Cardiac atrium fibroblast (primary cell): ENCODE data around the gene ANO3. TPM values are rescaled to one million over a fixed set of nuclear protein-coding genes. Genes with fewer than 3 reads are reported as not detected.

ENCODE experiments used
- total RNA-seq: library from RNA; depleted of rRNA; stranded (reverse); fragments of >200 nt; gene quantifications from 2 replicates; pipeline ENCODE4 v1.2.3, GENCODE V29; 2015

Gene ANO3
- 0.32 and 0.36 TPM in 2 replicates for total RNA-seq

GRCh38 chr11:26331911-26332571 is at the start of gene ANO3:
TSS of gene ANO3 (plus strand) at chr11:26332130. CDS start at chr11:26332276, 146 bp downstream.

GRCh38 chr11:26571861-26572654 is 240.1 kb downstream of the ANO3 start, which contains the start of gene MUC15:
TSS of gene MUC15 (minus strand) at chr11:26572263. CDS start at chr11:26567094, 5,169 bp downstream.

Other genes with a start within 250 kb of the ANO3 start
- not detected in 2 replicates for gene MUC15, start 240.1 kb downstream of the ANO3 start, total RNA-seq